ENCODE data around the gene SHMT2.
A peak's percentile ranks its signal among the peaks of the same experiment; 100 is the strongest.
"Not testable (repeated sequence)": the region's sequence is repeated elsewhere in the genome, so short reads cannot be mapped to it uniquely, and the experiment has no call there.

The SHMT2 gene

GRCh38 chr12:57272337-57273151, 43.0 kb downstream of the SHMT2 start:
- DNase-seq, result no peak

- DNase-seq, result no peak
These were observed 44.0 kb downstream of the SHMT2 start for GRCh38 chr12:57273516-57273915.

- not testable (repeated sequence) for DNase-seq
These were observed 46.7 kb downstream of the SHMT2 start for GRCh38 chr12:57276233-57276632.

GRCh38 chr12:57276935-57277563, 47.5 kb downstream of the SHMT2 start:
- DNase-seq, result no peak

- DNase-seq, result no peak
These were observed 49.2 kb downstream of the SHMT2 start for GRCh38 chr12:57278465-57279381.

- DNase-seq, result peak; percentile 51
These were observed 50.9 kb downstream of the SHMT2 start for GRCh38 chr12:57280211-57281062.

- not testable (repeated sequence) for DNase-seq
These were observed 52.6 kb downstream of the SHMT2 start for GRCh38 chr12:57282073-57282472.

Data from activated effector memory CD4-positive, alpha-beta T cell treated with Interleukin-2 at 50 U/mL for 16 hours (primary cell).